Smooth muscle cell of the coronary artery (primary cell): Measurements from ENCODE around the gene ACBD5. TPM values are rescaled to one million over a fixed set of nuclear protein-coding genes. Genes with fewer than 3 reads are reported as not detected.

Source experiments
- total RNA-seq: library from RNA; depleted of rRNA; stranded (reverse); fragments of >200 nt; gene quantifications from 2 replicates; pipeline ENCODE4 v1.2.3, GENCODE V29; 2014; ENCODE audit warnings: low replicate concordance

Gene ACBD5, protein sequence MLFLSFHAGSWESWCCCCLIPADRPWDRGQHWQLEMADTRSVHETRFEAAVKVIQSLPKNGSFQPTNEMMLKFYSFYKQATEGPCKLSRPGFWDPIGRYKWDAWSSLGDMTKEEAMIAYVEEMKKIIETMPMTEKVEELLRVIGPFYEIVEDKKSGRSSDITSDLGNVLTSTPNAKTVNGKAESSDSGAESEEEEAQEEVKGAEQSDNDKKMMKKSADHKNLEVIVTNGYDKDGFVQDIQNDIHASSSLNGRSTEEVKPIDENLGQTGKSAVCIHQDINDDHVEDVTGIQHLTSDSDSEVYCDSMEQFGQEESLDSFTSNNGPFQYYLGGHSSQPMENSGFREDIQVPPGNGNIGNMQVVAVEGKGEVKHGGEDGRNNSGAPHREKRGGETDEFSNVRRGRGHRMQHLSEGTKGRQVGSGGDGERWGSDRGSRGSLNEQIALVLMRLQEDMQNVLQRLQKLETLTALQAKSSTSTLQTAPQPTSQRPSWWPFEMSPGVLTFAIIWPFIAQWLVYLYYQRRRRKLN
- total RNA-seq: 16.3 and 17.5 TPM in 2 replicates

DNA sequence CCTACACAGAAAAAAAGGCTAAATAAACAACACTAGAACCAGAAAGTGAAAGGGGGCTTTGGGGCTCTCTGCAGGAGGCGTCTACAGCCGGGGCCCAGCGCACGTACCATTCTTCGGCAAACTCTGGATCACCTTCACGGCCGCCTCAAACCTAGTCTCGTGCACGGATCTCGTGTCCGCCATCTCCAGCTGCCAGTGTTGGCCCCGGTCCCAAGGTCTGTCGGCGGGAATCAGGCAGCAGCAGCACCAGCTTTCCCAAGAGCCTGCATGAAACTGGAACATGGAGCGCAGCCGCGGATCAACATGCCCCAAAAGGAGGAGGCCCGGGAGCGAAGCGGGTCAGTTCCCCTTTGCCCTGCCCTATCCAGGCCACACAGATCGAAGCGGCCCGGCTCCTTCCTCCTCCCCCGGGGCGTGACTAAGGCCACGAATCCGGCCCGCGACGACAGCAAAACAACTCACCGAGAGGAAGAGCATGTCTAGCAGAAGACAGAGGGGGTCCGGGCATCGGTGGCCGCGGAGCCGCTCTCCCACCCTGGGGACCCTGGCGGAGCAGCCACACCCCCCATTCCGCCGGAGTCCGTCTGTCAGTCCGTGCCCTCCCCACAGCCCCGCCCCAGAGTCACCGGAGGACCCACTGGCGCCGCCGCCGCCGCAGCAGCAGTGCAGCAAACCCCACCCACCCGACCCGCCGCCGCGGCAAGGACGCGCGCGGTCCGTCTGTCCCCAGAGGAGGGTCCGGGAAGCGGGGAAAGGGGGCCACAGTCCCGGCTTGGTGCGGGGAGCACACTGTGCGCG is at the start of gene ACBD5:
Gene ACBD5, minus strand, starts transcription at position 586 of the 798 bp plus-strand sequence. Its CDS starts 109 bp downstream, at position 477.

DNA sequence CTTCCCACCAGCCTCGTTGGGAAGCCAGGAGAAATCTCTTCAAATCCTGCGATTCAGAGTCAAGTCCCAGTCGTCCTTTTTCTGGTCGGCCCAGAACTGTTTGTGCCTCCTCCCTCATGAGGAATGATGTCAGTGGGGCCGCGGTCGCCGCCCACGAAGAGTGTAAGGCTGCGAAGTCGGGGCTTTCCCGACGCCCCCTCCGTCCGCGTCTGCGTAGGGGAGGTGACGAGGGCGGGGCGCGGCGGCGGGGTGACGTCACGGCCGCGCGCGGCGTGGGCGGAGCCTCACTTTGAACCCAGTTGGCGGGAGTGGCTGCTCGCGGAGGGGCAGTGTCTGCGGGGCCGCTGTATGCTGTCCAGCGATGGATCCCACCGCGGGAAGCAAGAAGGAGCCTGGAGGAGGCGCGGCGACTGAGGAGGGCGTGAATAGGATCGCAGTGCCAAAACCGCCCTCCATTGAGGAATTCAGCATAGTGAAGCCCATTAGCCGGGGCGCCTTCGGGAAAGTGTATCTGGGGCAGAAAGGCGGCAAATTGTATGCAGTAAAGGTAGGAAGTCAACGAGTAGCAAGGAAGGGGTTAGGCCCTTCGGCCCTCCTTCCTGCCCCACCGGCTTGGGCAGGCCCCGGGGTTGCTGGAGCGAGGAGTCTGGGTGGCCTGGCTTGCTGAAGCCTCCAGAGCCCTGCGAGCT is 85.4 kb downstream of the ACBD5 start, which contains the start of gene MASTL:
Gene MASTL, plus strand, starts transcription at position 287 of the 689 bp plus-strand sequence. Its CDS starts 75 bp downstream, at position 362.

Other genes starting within 250 kb of the ACBD5 start
- 6.3 and 7.0 TPM in 2 replicates for gene ANKRD26, start 140.3 kb downstream of the ACBD5 start, total RNA-seq
- 54.1 and 110 TPM in 2 replicates for gene YME1L1, start 86.4 kb downstream of the ACBD5 start, total RNA-seq
- gene MASTL, start 85.4 kb downstream of the ACBD5 start, total RNA-seq: 2.9 and 8.6 TPM in 2 replicates